ENCODE data around the gene C11orf86. TPM values are rescaled to one million over a fixed set of nuclear protein-coding genes. Genes with fewer than 3 reads are reported as not detected.

Gene C11orf86
- total RNA-seq, 6 donors from 2014 or later: not detected

DNA sequence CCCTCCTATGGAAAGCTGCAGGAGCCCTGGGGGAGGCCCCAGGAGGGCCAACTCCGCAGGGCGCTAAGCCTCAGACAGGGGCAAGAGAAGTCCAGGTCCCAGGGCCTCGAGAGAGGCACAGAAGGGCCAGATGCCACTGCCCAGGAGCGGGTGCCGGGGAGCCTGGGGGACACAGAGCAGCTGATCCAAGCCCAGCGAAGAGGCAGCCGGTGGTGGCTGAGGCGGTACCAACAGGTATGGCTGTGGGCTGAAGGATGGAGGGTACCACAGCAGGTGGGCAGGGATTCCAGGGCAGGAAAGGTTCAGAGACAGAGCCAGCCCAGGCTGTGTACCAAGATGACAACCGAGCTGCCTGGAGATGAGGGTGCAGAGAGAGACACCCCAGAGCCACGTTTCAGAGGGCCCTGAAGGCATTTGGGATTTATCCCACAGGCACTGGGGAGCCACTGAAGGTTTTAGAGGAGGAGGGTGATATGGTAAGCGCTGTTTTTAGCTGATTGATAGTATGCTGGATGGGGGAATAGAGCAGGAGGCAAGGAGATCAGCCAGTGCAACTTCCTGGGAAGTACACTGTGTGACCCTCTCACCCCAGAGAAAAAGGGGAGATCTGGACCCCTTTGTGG is 412 bp downstream of the C11orf86 start:
- 71 to 73% methylated on average over 6 to 8 of the region's 11 CpGs for WGBS, 2 donors
- no peak for ATAC-seq (ENCODE audit: low FRiP score in 2 of 2)
- H3K4me3 ChIP-seq: no peak overlapping the region
- peaks cover 4 to 11% (median 8%) of the 10 kb centered on the region in 4 donors for H3K9me3 ChIP-seq
- peaks cover 3 to 7% (median 6%) of the 10 kb centered on the region in 4 donors for H3K4me1 ChIP-seq
- H3K27me3 ChIP-seq: no peaks in the 10 kb centered on the region
- DNase-seq: peak in 1 of 2 donors; percentile 59
- TF ChIP-seq, protein P1, sequence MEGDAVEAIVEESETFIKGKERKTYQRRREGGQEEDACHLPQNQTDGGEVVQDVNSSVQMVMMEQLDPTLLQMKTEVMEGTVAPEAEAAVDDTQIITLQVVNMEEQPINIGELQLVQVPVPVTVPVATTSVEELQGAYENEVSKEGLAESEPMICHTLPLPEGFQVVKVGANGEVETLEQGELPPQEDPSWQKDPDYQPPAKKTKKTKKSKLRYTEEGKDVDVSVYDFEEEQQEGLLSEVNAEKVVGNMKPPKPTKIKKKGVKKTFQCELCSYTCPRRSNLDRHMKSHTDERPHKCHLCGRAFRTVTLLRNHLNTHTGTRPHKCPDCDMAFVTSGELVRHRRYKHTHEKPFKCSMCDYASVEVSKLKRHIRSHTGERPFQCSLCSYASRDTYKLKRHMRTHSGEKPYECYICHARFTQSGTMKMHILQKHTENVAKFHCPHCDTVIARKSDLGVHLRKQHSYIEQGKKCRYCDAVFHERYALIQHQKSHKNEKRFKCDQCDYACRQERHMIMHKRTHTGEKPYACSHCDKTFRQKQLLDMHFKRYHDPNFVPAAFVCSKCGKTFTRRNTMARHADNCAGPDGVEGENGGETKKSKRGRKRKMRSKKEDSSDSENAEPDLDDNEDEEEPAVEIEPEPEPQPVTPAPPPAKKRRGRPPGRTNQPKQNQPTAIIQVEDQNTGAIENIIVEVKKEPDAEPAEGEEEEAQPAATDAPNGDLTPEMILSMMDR (IDR thresholded peaks at IDR 0.05): no peak
- TF ChIP-seq POLR2AphosphoS5 (IDR thresholded peaks at IDR 0.05): no peak
- TF ChIP-seq EP300 (IDR thresholded peaks at IDR 0.05): no peak
- no peaks in the 10 kb centered on the region for H3K36me3 ChIP-seq
- H3K27ac ChIP-seq: no peak overlapping the region

DNA sequence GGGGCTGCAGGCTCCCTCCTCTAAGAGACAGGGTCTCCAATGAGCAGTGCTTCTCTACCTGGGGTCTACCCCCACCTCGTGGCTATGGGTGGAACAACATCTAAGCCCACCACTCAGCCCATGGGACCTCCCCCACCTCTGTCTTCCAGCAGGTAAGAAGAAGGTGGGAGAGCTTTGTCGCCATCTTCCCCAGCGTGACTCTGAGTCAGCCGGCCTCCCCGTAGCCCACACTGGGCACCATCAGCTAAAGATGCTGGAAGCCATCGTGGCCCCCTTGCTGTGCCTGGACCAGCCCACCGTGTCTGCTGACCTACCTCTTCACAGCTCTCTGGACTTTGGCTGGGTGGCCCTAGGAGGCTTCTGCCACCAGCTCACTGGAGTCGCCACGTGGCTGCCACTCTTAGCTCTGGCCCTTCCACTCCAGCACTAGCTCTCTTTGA is 944 bp downstream of the C11orf86 start:
- DNase-seq: no peak
- TF ChIP-seq POLR2A (IDR thresholded peaks at IDR 0.05) (no peak), EP300 (IDR thresholded peaks at IDR 0.05) (no peak), POLR2AphosphoS5 (IDR thresholded peaks at IDR 0.05) (no peak)
- TF ChIP-seq, protein P1 (IDR thresholded peaks at IDR 0.05): peak in 4 of 6 experiments; percentile 23 to 47 (median 36)
- Histone ChIP-seq H3K36me3 (no peaks in the 10 kb centered on the region), H3K9me3 (peaks cover 4 to 11% (median 8%) of the 10 kb centered on the region in 4 donors), H3K27ac (no peak overlapping the region), H3K4me3 (no peak overlapping the region), H3K27me3 (no peaks in the 10 kb centered on the region), H3K4me1 (peaks cover 3 to 6% (median 4%) of the 10 kb centered on the region in 4 donors)
- WGBS, 2 donors: 53 to 89% methylated on average over 3 to 9 of the region's 9 CpGs
- ATAC-seq (ENCODE audit: low FRiP score in 2 of 2): peak; percentile 21 to 44

DNA sequence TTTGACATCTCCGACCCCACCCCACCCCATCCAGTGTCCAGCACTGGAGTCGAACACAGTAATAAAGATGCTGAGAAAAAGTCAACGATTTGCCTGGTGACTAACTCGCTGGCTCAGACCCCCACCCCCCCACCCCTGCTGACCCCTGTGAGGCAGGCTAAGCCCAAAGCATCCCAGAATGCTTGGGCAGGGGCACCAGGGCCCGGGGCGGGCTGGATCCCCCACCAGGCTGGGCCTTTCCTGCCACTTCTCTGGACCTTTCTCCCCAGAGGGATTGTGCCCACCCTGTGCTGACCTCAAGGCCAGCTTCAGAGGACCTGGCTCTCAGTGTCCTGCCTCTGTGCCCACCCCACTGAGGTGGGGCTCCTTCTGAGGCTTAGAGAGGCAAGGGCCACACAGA is 1.8 kb downstream of the C11orf86 start:
- Histone ChIP-seq H3K4me3 (no peak overlapping the region), H3K4me1 (peaks cover 0 to 8% (median 7%) of the 10 kb centered on the region in 4 donors), H3K36me3 (no peaks in the 10 kb centered on the region), H3K27ac (no peak overlapping the region), H3K9me3 (peaks cover 4 to 11% (median 8%) of the 10 kb centered on the region in 4 donors), H3K27me3 (no peaks in the 10 kb centered on the region)
- 91 to 92% methylated on average over 5 to 6 of the region's 6 CpGs for WGBS, 2 donors
- ATAC-seq (ENCODE audit: low FRiP score in 2 of 2): no peak
- DNase-seq: peak in 1 of 2 donors; percentile 54
- TF ChIP-seq POLR2AphosphoS5 (IDR thresholded peaks at IDR 0.05): no peak
- TF ChIP-seq POLR2A (IDR thresholded peaks at IDR 0.05): no peak
- TF ChIP-seq, protein P1 (IDR thresholded peaks at IDR 0.05): no peak
- no peak for TF ChIP-seq EP300 (IDR thresholded peaks at IDR 0.05)

DNA sequence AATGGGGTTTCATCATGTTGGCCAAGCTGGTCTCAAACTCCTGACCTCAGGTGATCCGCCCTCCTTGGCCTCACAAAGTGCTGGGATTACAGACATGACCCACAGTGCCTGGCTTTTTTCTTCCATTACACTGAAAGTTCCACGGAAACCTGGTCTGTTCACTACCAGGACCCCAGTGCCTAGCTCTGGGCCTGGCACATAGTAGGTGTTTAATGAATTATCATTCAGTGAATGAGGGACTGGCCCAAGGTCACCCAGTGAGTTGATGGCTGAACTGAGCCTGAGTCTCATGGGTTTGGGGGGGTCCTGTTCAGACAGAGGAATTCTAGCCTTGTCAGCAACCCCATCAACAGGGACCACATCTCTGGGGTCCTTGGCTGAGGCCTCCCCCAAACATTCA is 3.1 kb downstream of the C11orf86 start:
- ATAC-seq (ENCODE audit: low FRiP score in 2 of 2) (no peak), DNase-seq (no peak)
- Histone ChIP-seq H3K27ac (no peak overlapping the region), H3K9me3 (peaks cover 4 to 11% (median 8%) of the 10 kb centered on the region in 4 donors), H3K36me3 (no peaks in the 10 kb centered on the region), H3K4me3 (no peak overlapping the region), H3K4me1 (peaks cover 0 to 12% (median 11%) of the 10 kb centered on the region in 4 donors), H3K27me3 (no peaks in the 10 kb centered on the region)
- 100% methylated on average over 2 of the region's 2 CpGs for WGBS, 2 donors
- TF ChIP-seq EP300 (IDR thresholded peaks at IDR 0.05) (no peak), POLR2AphosphoS5 (IDR thresholded peaks at IDR 0.05) (no peak), POLR2A (IDR thresholded peaks at IDR 0.05) (no peak)
- TF ChIP-seq, protein P1 (IDR thresholded peaks at IDR 0.05): no peak

DNA sequence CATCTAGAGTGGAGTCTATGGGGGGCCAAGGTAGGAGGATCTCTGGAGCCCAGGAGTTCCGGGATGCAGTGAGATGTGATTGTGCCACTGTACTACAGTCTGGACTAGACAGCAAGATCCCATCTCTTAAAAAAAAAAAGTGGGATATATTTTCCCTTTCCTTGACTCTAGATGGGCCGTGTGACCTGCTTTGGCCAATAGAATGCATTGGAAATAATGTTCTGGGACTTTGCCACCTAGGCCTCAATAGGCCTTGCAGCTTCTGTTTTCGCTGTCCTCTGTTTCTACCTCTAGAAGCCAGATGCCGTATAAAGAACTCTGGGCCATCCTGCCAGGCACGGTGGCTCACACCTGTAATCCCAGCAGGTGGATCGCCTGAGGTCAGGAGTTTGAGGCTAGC is 3.6 kb downstream of the C11orf86 start:
- TF ChIP-seq, protein P1 (IDR thresholded peaks at IDR 0.05): no peak
- TF ChIP-seq EP300 (IDR thresholded peaks at IDR 0.05): no peak
- no peak for TF ChIP-seq POLR2AphosphoS5 (IDR thresholded peaks at IDR 0.05)
- TF ChIP-seq POLR2A (IDR thresholded peaks at IDR 0.05): no peak
- Histone ChIP-seq H3K27me3 (no peaks in the 10 kb centered on the region), H3K36me3 (no peaks in the 10 kb centered on the region), H3K4me1 (peaks cover under 1 to 15% (median 11%) of the 10 kb centered on the region in 4 donors), H3K9me3 (peaks cover 4 to 11% (median 8%) of the 10 kb centered on the region in 4 donors), H3K27ac (no peak overlapping the region), H3K4me3 (no peak overlapping the region)
- no peak for ATAC-seq (ENCODE audit: low FRiP score in 2 of 2)
- WGBS, 2 donors: 96 to 97% methylated on average over 6 of the region's 6 CpGs
- DNase-seq: no peak

Data from upper lobe of left lung (tissue), 6 donors.